Lower leg skin (tissue), 4 donors: Measurements from ENCODE around the gene WFIKKN1. TPM values are rescaled to one million over a fixed set of nuclear protein-coding genes. Genes with fewer than 3 reads are reported as not detected.

Experiments used
- DNase-seq, 2 donors: peaks; one replicate each; pipeline ENCODE4 v3.0.0-alpha.2; 2019; ENCODE audit warnings: low spot score in 2 of 2
- H3K4me3 ChIP-seq: fragments of 200-600 bp; sonication (generic); 2 replicates; pipeline ENCODE4 v1.5.1; 2017; ENCODE audit warnings: mild to moderate bottlenecking, low read depth; ENCODE audit not compliant: poor library complexity, severe bottlenecking
- POLR2A ChIP-seq, 2 donors: fragments of 450-650 bp; IDR thresholded peaks; one replicate each; pipeline ENCODE4 v1.6.1; 2016 to 2017; ENCODE audit warnings: antibody characterized with exemption in 2 of 2, mild to moderate bottlenecking in 1 of 2, moderate library complexity in 1 of 2
- WGBS, 2 donors: methylation state at CpG; one replicate each; pipeline ENCODE4 v1.1.5; 2018; 5-methylcytosine and 5-hydroxymethylcytosine counted together
- intact Hi-C: fragments of 100-400 bp; cut with DNase I; formaldehyde crosslinking; loops from one replicate; pipeline ENCODE4 v1.15.0; 2023; ENCODE audit warnings: low total_unique reads
- total RNA-seq, 4 donors: library from RNA; depleted of rRNA; stranded (reverse); fragments of >200 nt; gene quantifications; one replicate each; pipeline ENCODE4 v1.1.0, GENCODE V29; 2016
- TF ChIP-seq, protein P1 (sequence below), 3 donors: fragments of 450-650 bp; IDR thresholded peaks; one replicate each; pipeline ENCODE4 v1.5.1; 2016; ENCODE audit warnings: antibody characterized with exemption in 3 of 3, mild to moderate bottlenecking in 3 of 3, moderate library complexity in 2 of 3

Gene WFIKKN1
- total RNA-seq, 4 donors from 2014 or later = 1.3 to 5.0 (median 2.8) TPM

DNA sequence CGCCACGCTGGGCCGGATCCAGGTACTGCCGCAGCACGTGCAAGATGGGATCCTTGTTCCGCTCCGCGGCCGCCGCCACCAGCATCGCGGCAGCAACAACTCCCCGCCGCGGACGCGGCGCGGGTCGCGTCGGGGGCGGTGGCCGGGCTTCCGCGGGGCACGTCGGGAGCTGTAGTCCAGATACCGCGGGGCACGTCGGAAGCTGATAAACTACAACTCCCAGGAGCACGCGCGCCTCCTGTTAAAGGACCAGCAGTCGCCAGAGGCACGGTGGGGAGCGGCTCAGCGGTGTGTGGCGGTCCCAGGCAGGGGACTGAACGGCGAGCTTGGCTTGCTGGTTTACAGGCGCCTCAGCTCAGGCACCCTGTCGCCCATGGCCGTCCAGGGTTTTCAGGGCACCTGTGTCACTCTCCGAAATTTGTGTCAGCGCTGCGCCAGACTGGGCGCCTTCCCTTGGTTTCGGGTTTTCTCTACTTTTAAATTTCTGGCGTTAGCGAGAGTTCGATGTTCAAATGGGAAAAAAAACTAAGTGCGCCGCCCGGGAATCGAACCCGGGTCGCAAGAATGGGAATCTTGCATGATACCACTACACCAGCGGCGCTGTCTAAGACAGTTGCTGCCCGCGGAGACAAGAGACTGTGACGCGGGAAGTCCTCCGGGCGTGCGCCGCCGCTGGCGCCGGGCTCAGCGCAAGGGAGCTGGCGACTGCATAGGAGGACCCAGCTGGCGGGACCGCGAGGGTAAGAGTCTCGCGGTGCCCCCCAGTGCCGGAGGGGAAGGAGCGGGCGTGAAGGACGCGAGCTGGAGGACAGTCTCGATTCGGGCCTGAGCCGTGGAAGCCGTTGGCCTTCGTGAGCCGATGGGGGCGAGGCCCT is 5.7 kb downstream of the WFIKKN1 start, which contains the start of gene METTL26:
Gene METTL26, minus strand, starts transcription at position 100 of the 875 bp plus-strand sequence. Its CDS starts 15 bp downstream, at position 85.
- peak within 1 kb of the TSS; percentile 80 for H3K4me3 ChIP-seq
- intact Hi-C loops = no loop called here
- WGBS, 2 donors = 0 to 1% methylated on average over 44 to 57 of the region's 91 CpGs

DNA sequence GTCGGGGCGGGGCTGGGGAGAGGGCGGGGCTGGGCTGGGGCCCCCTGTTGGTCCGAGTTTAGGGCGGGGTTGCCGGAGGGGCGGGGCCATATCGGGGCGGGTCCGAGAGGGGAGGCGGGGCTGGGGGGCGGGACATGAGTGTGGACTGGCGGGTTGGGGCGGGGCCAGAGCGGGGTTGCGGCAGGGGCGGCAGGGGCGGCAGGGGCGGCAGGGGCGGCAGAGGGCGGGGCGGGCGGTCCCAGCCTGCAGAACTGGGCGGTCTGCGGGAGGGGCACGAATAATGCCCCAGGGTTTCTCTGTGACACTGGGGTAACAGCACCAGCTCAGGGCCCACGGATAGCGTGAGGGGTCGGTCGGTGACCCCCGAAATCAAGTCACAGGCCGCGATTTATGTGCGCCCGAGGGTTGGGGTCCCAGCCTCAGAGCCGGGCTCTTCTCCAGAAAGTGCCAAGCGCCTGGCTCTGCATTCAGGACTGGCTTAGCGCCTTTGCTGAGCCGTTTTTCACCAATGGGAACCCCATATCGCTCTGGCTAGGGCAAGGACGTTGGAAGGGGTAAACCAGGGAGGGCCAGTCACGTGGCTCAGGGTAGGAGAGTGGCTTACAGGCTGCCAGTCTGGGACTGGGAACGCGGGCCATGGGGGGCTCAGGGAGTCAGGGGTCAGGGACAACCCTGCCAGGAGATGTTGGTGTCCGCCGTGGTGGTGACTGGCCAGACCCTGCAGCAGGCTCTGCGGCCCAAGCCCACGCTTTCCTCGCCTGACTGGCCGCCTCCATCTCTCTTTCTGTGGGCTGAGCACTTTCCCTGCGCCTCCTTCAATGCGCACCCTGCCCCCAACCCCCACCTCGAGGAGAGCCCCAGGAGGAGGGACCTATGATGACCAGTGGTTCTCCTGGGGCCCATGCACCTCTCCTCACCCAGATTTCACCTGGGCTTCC is 6.6 kb downstream of the WFIKKN1 start:
- 22 to 38% methylated on average over 21 to 37 of the region's 53 CpGs for WGBS, 2 donors
- intact Hi-C loops = no loop called here
- TF ChIP-seq, protein P1, sequence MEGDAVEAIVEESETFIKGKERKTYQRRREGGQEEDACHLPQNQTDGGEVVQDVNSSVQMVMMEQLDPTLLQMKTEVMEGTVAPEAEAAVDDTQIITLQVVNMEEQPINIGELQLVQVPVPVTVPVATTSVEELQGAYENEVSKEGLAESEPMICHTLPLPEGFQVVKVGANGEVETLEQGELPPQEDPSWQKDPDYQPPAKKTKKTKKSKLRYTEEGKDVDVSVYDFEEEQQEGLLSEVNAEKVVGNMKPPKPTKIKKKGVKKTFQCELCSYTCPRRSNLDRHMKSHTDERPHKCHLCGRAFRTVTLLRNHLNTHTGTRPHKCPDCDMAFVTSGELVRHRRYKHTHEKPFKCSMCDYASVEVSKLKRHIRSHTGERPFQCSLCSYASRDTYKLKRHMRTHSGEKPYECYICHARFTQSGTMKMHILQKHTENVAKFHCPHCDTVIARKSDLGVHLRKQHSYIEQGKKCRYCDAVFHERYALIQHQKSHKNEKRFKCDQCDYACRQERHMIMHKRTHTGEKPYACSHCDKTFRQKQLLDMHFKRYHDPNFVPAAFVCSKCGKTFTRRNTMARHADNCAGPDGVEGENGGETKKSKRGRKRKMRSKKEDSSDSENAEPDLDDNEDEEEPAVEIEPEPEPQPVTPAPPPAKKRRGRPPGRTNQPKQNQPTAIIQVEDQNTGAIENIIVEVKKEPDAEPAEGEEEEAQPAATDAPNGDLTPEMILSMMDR (IDR thresholded peaks at IDR 0.05) = no peak
- no peak for TF ChIP-seq POLR2A (IDR thresholded peaks at IDR 0.05)
- peak overlapping the region; percentile 80 for H3K4me3 ChIP-seq
- peak; percentile 79 to 97 for DNase-seq

More for the DNA sequence above, 5.7 kb downstream of the WFIKKN1 start, which contains the start of gene METTL26:
- peak; percentile 93 to 99 for DNase-seq
- no peak for TF ChIP-seq POLR2A (IDR thresholded peaks at IDR 0.05)
- TF ChIP-seq, protein P1 (IDR thresholded peaks at IDR 0.05) = no peak

DNA sequence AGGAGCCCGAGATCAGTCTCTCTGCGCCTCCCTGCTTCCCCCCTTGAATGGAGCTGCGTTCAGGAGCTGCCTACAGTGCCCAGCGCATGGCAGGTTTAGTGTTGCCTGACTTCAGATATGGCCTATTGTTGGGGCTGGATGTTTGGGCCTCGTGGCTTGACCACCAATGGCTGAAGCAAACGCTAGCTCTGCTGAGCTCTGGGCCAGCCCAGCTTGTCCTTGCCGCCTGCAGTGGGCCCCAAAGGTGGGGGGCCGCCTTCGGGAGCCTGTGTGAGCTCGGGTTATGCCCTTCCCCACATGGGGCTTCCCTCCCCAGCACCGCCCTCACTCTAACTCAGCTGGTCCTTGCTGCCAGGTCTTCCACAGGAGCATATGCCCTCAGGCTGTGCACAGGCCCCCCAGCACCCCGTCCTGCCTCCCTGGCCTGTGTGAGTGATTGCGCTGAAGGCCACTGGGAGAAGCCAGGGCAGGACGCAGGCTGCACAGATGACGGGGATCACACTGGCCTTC is 7.3 kb downstream of the WFIKKN1 start:
- WGBS, 2 donors = 87% methylated on average over 13 to 15 of the region's 15 CpGs
- TF ChIP-seq, protein P1 (IDR thresholded peaks at IDR 0.05) = no peak
- TF ChIP-seq POLR2A (IDR thresholded peaks at IDR 0.05) = no peak
- intact Hi-C loops = no loop called here
- H3K4me3 ChIP-seq = no peak overlapping the region
- no peak for DNase-seq

DNA sequence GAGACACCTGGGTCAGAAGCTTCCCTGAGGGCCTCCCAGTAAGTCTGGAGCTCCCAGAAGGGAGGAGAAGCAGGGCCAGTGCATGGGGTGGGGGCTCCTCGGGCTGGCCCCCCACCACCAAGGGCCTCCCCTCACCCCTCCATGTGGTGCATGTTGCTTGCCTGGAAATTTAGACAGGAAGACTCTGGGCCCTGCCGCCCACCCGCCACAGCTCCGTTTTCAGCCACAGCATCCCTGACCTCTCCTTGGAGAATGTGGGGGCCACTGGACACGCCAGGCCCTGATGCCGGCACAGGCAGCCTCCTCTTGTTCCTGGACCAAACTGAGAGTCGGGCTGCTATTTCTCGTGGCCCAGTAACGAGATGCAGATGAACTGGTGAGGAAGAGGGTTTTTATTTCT is 8.1 kb downstream of the WFIKKN1 start:
- 78 to 85% methylated on average over 9 of the region's 9 CpGs for WGBS, 2 donors
- no peak for DNase-seq

DNA sequence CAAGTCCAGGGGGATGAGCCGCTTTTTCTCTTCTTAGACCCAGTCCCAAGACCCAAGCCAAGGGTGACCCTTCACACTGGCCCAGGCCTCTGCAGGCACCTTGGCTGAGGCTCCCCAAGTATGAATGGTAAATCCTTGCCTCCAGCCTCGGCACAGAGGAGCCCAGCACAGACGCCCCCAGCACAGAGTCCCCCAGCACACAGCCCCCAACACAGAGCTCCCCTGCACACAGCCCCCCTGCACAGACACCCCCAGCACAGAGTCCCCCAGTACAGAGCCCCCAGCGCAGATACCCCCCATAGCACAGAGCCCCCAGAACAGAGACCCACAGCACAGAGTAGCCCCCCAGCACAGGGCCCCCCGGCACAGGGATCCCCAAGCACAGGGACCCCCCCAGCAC is 9.8 kb downstream of the WFIKKN1 start:
- no peak overlapping the region for H3K4me3 ChIP-seq

More for the DNA sequence above, 8.1 kb downstream of the WFIKKN1 start:
- TF ChIP-seq POLR2A (IDR thresholded peaks at IDR 0.05) = no peak
- TF ChIP-seq, protein P1 (IDR thresholded peaks at IDR 0.05) = no peak
- H3K4me3 ChIP-seq = no peak overlapping the region
- intact Hi-C loops = no loop called here

More for the DNA sequence above, 9.8 kb downstream of the WFIKKN1 start:
- intact Hi-C loops = no loop called here
- no peak for TF ChIP-seq POLR2A (IDR thresholded peaks at IDR 0.05)
- TF ChIP-seq, protein P1 (IDR thresholded peaks at IDR 0.05) = no peak
- 89 to 94% methylated on average over 3 of the region's 5 CpGs for WGBS, 2 donors
- no peak for DNase-seq
